ENCODE data around the gene MEX3C. TPM values are rescaled to one million over a fixed set of nuclear protein-coding genes. Genes with fewer than 3 reads are reported as not detected.

MEX3C gene
- total RNA-seq, 1 donor: 42.5 TPM

- TF ChIP-seq CTCF (IDR thresholded peaks at IDR 0.05; ENCODE audit: insufficient read depth, low read length): no peak
- DNase-seq (ENCODE audit: low read depth): no peak
- H3K4me3 ChIP-seq (ENCODE audit: low read depth, low read length): no peak overlapping the region
These were observed 46.3 kb downstream of the MEX3C start for GRCh38 chr18:51151185-51151567.

- no peak for TF ChIP-seq CTCF (IDR thresholded peaks at IDR 0.05; ENCODE audit: insufficient read depth, low read length)
- DNase-seq (ENCODE audit: low read depth): peak; percentile 35
- H3K4me3 ChIP-seq (ENCODE audit: low read depth, low read length): no peak overlapping the region
These were observed 47.3 kb downstream of the MEX3C start for GRCh38 chr18:51150113-51150700.

- DNase-seq (ENCODE audit: low read depth): no peak
- no peak overlapping the region for H3K4me3 ChIP-seq (ENCODE audit: low read depth, low read length)
- no peak for TF ChIP-seq CTCF (IDR thresholded peaks at IDR 0.05; ENCODE audit: insufficient read depth, low read length)
These were observed 47.8 kb downstream of the MEX3C start for GRCh38 chr18:51149670-51150069.

- no peak for TF ChIP-seq CTCF (IDR thresholded peaks at IDR 0.05; ENCODE audit: insufficient read depth, low read length)
- H3K4me3 ChIP-seq (ENCODE audit: low read depth, low read length): no peak overlapping the region
- no peak for DNase-seq (ENCODE audit: low read depth)
These were observed 50.6 kb downstream of the MEX3C start for GRCh38 chr18:51146909-51147308.

GRCh38 chr18:51138936-51139335 lies 58.5 kb downstream of the MEX3C start:
- H3K4me3 ChIP-seq (ENCODE audit: low read depth, low read length): no peak overlapping the region
- no peak for TF ChIP-seq CTCF (IDR thresholded peaks at IDR 0.05; ENCODE audit: insufficient read depth, low read length)
- DNase-seq (ENCODE audit: low read depth): no peak

GRCh38 chr18:51137891-51138290 lies 59.6 kb downstream of the MEX3C start:
- TF ChIP-seq CTCF (IDR thresholded peaks at IDR 0.05; ENCODE audit: insufficient read depth, low read length): no peak
- DNase-seq (ENCODE audit: low read depth): no peak
- H3K4me3 ChIP-seq (ENCODE audit: low read depth, low read length): no peak overlapping the region

Data from fibroblast of the aortic adventitia (primary cell).